Smooth muscle cell of the coronary artery (primary cell): ENCODE results near the gene MOG. TPM values are rescaled to one million over a fixed set of nuclear protein-coding genes. Genes with fewer than 3 reads are reported as not detected.

Source experiments
- total RNA-seq: library from RNA; depleted of rRNA; stranded (reverse); fragments of >200 nt; gene quantifications from 2 replicates; pipeline ENCODE4 v1.2.3, GENCODE V29; 2014; ENCODE audit warnings: low replicate concordance

The MOG gene
- total RNA-seq, result not detected in 2 replicates

DNA sequence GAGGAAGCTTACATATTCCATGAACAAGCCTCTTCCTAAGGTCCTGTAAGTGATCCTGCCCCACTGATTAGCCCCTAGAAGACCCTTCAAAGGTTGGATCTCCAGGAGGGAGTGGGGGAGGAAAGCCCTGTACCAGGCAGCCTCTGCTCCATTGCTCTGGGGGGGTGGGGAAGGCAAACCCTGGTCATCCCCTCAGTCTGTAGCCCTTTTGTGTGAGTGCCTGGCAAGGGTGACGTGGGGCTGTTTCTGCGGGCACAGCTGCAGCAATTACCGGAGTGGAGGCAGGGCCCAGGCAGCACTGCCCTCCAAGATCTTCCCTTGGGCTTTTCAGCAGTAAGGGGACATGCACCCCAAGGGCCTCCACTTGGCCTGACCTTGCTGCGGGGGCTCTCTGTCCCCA is at the start of gene MOG:
Gene MOG, plus strand, starts transcription at position 295 of the 400 bp plus-strand sequence. CDS start 118 bp downstream, outside the sequence.

DNA sequence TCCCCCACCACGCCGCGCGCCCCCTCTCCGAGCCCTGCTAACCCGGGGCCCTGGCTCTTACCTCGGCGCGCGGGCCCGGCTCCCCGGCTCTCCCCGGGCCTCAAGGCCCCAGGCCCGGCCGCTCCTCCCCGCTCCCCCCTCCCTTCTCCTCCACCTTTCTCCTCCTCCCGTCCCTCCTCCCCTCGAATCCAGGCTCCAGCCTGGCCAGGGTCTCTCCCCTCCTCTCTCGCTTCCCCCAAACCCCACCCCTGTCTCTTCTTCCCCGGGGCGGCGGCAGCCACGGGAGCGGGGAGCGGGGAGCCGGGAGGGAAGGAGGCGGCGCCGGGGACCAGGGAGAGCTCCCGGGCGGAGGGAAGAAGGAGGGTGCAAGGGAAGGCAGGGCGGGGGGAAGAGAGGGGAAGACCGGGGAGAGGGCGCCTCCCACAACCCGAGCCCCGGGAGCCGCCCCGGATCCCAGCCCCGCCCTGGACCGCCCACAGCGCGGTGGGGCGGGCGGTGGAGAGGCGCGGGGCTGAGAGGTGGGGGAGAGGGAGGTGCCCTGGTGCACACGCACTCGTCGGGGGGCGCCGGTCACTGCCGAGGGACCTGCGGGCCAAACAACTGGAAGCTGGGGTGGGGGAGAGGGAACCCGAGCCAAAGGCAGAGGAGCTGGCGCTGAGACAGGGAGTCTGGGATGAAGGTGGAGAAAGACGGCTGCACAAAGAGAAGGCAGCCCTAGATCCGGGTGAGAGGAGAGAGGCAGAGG is 23.9 kb upstream of the MOG start, which contains the start of gene GABBR1:
Gene GABBR1, minus strand, starts transcription at position 395 of the 745 bp plus-strand sequence. CDS start 798 bp downstream, outside the sequence.

DNA sequence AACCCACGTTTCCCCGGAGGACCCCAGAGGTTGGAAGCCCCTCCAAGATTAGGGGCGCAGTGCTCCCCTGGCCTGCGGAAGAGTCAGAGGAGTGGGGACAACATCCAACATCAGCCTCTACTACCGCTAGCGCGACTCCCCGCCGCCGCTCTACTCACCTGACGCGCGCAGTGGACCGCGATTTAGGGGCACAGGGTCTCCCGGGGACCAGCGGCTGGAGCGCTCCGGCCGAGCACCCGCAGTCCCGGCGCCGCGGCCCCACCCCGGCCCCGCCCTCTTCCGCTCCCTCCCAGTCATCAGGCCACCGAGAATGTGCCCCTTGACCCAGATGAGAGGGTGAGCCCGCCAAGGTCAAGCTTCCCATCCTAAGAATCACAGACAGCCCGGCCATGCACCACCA is 24.0 kb downstream of the MOG start, which contains the start of gene ZFP57:
Gene ZFP57, minus strand, starts transcription at position 249 of the 400 bp plus-strand sequence. CDS start 4,149 bp downstream, outside the sequence.

Other genes starting within 250 kb of the MOG start
- gene OR12D1, start 242.2 kb upstream of the MOG start, total RNA-seq, result not detected in 2 replicates
- gene OR10C1, start 217.8 kb upstream of the MOG start, total RNA-seq, result not detected in 2 replicates
- gene OR11A1, start 200.0 kb upstream of the MOG start, total RNA-seq, result not detected in 2 replicates
- not detected in 2 replicates for gene OR2H1, start 199.9 kb upstream of the MOG start, total RNA-seq
- gene MAS1L, start 169.1 kb upstream of the MOG start, total RNA-seq, result not detected in 2 replicates
- not detected in 2 replicates for gene UBD, start 97.4 kb upstream of the MOG start, total RNA-seq
- gene OR2H2, start 72.0 kb upstream of the MOG start, total RNA-seq, result not detected in 2 replicates
- gene GABBR1, start 23.9 kb upstream of the MOG start, total RNA-seq, result 7.3 and 8.8 TPM in 2 replicates
- gene ZFP57, start 24.1 kb downstream of the MOG start, total RNA-seq, result 0.82 TPM in 1 of 2 replicates, not detected in the other
- 10.2 and 19.8 TPM in 2 replicates for gene HLA-F, start 66.3 kb downstream of the MOG start, total RNA-seq
- 0.35 TPM in 1 of 2 replicates, not detected in the other for gene HLA-G, start 170.7 kb downstream of the MOG start, total RNA-seq